Coronary artery (tissue), 2 donors: Measurements from ENCODE around the gene SVOP.

Source experiments
- DNase-seq: peaks from one replicate; pipeline ENCODE4 v3.0.0-alpha.2; 2017; ENCODE audit warnings: low spot score
- H3K27ac ChIP-seq, 2 donors: fragments of 200-600 bp; sonication (generic); one replicate each; pipeline ENCODE4 v1.5.1; 2016 to 2019
- H3K4me3 ChIP-seq: fragments of 200-600 bp; sonication (generic); 2 replicates; pipeline ENCODE4 v1.5.1; 2016; ENCODE audit warnings: mild to moderate bottlenecking, moderate library complexity
- CTCF ChIP-seq: fragments of 200-600 bp; sonication (generic); IDR thresholded peaks from one replicate; pipeline ENCODE4 v1.5.1; 2019; ENCODE audit warnings: antibody characterized with exemption

The SVOP gene

DNA sequence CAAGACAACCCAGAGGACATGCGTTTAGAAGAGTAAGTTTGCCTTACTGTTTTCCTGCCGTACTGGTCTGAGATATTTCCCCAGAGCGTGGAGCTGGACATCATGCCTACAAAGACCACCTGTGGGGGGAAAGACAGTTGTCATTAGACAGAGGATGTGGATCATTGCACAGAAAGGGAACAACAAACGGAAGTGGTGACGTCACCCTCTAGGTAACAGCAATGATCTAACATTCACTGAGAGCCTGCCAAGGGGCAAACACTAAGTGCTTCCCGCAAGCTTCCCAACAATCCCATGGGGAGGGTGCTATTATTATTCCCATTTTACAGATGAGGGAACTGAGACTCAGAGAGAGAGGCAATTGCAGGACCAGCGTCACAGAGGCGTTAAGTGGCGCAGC, 48.5 kb downstream of the SVOP start:
- Histone ChIP-seq H3K27ac (no peak overlapping the region), H3K4me3 (no peak overlapping the region)
- no peak for TF ChIP-seq CTCF
- DNase-seq, result no peak

DNA sequence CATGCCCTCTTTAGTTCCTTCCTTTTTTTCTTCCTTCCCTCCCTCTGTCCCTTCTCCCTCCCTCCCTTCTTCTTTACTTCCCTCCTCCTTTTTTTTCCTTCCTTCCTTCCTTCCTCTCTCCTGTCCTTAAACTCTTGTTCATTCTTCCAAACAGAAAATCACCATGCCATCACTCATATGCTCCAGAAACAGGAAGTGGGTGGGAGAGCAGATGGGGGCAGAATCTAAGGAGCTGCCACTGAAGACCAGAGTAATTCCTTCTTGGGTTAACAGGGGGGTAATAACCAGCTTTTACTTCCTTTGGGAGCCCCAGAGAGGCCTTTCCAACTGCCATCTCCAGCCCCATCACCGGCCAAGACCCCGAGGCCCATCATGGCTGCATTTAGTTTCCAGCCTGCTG, 51.2 kb downstream of the SVOP start:
- DNase-seq, result no peak
- no peak overlapping the region for H3K27ac ChIP-seq
- no peak for TF ChIP-seq CTCF
- H3K4me3 ChIP-seq, result no peak overlapping the region

DNA sequence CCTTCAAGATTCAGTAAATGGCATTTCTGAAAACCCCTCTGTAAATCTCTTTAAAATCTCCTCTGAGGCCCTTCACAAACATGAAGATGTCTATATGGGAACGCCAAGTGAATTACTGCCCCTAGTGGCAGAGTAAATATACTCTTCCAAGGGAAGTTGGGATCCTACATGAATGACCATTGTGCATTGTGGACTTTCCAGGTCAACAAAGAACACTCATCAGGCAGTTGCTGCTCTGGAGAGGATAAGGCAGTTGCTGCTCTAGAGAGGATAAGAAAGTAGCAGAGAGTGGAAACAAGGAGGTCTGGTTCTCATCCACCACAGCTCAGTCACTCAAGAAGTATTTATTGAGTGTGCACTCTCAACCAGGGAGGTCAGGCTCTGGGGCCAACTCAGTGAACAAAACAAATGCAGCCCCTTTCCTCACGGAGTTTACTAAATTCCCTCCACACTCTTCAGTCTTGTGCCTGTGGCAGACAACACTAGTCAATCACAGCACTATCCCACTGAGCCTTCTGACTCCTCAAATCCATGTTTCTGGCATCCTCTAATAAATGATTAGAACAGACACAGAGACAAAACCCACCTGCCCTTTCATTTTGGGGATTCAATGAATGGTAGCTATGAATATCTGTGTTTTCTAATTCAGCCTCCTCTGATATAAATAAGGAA, 52.9 kb downstream of the SVOP start:
- Histone ChIP-seq H3K27ac (no peak overlapping the region), H3K4me3 (no peak overlapping the region)
- no peak for DNase-seq
- TF ChIP-seq CTCF, result no peak

DNA sequence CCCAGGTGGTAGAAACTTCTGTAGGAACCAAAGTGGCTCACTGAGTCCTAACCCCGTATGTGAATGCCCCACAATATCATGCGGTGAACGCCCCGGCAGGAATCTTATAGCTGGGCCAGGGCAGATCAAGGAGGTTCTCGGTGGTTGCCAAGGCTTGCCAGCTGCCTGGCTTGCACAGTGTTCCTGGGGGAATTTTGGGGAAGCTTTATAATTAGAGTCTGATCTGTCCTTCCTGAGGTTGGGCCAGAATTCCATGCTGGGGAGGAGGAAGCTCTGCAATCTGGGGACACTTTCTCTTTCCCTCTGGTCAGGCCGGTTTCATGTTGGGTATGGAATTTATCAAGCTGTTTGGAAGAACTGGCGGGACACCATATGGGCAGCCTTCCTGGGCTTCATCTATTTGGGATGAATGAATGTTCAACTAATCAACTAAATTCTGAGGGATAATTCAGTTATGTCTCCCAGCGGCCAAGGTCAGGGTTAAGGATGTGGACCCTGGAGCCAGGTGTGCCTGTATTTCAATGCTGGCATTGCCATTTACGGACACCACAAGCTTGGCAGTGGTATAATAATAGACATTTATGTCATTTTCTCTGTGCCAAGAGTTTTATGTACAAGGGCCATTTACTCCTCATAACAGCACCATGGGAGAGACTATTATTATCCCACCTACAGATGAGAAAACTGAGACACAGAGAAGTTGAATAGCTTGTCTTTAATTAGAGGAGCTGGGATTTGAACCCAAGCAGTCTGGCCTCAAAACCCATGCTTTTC, 54.3 kb downstream of the SVOP start:
- Histone ChIP-seq H3K4me3 (no peak overlapping the region), H3K27ac (no peak overlapping the region)
- no peak for DNase-seq

GRCh38 chr12:108965886-108966285, 55.0 kb downstream of the SVOP start:
- DNase-seq, result no peak
- H3K4me3 ChIP-seq, result no peak overlapping the region
- no peak overlapping the region for H3K27ac ChIP-seq
- no peak for TF ChIP-seq CTCF

More for the DNA sequence above, 54.3 kb downstream of the SVOP start:
- TF ChIP-seq CTCF, result no peak

DNA sequence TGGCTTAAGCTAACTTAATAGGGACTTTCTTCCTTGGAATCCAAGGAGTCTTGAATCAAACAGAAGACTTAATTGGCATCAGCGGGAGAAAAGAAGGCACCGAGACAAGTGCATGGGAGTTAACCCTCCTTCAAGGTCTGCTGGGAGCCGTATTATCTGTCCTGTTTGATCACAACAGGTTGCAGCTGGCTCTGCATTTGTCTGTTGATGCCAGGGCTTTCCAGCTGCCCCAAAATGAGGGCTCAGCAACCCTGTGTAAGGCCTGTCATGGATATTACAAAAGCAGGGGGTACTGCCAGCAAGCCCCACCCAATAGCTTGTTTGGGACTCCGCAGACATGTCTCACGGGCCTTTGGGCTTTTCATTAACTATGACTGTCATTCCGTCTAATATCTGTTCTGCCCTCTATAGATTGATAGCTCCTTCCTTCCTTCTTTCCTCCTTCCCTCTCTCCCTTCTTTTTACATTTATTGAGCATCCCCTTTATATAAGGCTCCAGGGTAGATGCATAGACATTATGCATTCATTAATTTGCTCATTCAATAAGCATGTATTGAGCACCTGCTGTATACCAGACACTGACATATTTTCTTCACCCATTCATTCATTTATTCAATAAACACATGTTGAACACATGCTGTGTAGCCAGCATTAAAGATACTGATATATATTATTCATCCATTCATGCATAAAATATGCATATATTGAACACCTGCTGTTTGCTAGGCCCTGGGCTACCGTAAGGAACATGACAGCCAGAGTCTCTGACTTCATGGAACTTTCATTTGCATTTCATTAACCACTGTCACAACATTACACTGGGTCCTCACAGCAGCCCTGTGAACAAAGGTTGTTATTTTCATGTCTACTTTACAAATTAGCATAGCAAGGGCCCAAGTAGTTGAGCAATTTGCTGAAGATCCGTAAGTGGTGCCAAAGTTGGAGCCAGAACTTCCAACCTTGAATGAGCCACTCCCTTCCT, 56.2 kb downstream of the SVOP start:
- no peak overlapping the region for H3K4me3 ChIP-seq
- no peak for DNase-seq

More for the DNA sequence above, 56.2 kb downstream of the SVOP start:
- no peak overlapping the region for H3K27ac ChIP-seq
- no peak for TF ChIP-seq CTCF
